Adipose tissue (tissue), 3 donors: Measurements from ENCODE around the gene SYTL2. TPM values are rescaled to one million over a fixed set of nuclear protein-coding genes. Genes with fewer than 3 reads are reported as not detected.
"Not testable (repeated sequence)": the region's sequence is repeated elsewhere in the genome, so short reads cannot be mapped to it uniquely, and the experiment has no call there.

ENCODE experiments used
- H3K27ac ChIP-seq: one replicate; pipeline ENCODE4 v1.5.1; 2013; ENCODE audit warnings: low read depth, low read length
- WGBS, 3 donors: extraction: QIAGEN DNeasy Blood & Tissue Kit; methylation state at CpG; one replicate each; pipeline ENCODE4 v1.1.7; 2013; 5-methylcytosine and 5-hydroxymethylcytosine counted together
- polyA plus RNA-seq, 3 donors: library from polyadenylated mRNA; stranded (reverse); fragments of 200-250 nt; gene quantifications; one replicate each; pipeline ENCODE4 v1.2.3, GENCODE V29; 2013
- donor health status: healthy with polysubstance abuse.
- donor health status: Bipolar disorder and iron deficiency.
- donor health status: healthy.

The SYTL2 gene
- polyA plus RNA-seq, 3 donors = 1.2 to 11.0 (median 10.1) TPM

- WGBS, 3 donors = 66 to 81% (median 73%) methylated on average over 4 of the region's 4 CpGs
These were observed 131.4 kb downstream of the SYTL2 start for GRCh38 chr11:85679576-85679975.

GRCh38 chr11:85673393-85673792 lies 137.5 kb downstream of the SYTL2 start:
- WGBS, 3 donors = 86 to 91% (median 90%) methylated on average over 3 of the region's 3 CpGs
- no peak overlapping the region for H3K27ac ChIP-seq

More at GRCh38 chr11:85679576-85679975, 131.4 kb downstream of the SYTL2 start:
- no peak overlapping the region for H3K27ac ChIP-seq

GRCh38 chr11:85672105-85672902 lies 138.6 kb downstream of the SYTL2 start:
- 88 to 91% (median 89%) methylated on average over 8 of the region's 8 CpGs for WGBS, 3 donors
- no peak overlapping the region for H3K27ac ChIP-seq

- not testable (repeated sequence) for H3K27ac ChIP-seq
These were observed 139.8 kb downstream of the SYTL2 start for GRCh38 chr11:85670949-85671663.

- 83 to 93% (median 90%) methylated on average over 1 of the region's 1 CpG for WGBS, 3 donors
- no peak overlapping the region for H3K27ac ChIP-seq
These were observed 142.8 kb downstream of the SYTL2 start for GRCh38 chr11:85668157-85668556.

GRCh38 chr11:85666687-85667086 lies 144.3 kb downstream of the SYTL2 start:
- 53 to 94% (median 84%) methylated on average over 3 of the region's 3 CpGs for WGBS, 3 donors

GRCh38 chr11:85665733-85666132 lies 145.2 kb downstream of the SYTL2 start:
- no peak overlapping the region for H3K27ac ChIP-seq
- 66 to 67% (median 67%) methylated on average over 5 of the region's 5 CpGs for WGBS, 3 donors

More at GRCh38 chr11:85666687-85667086, 144.3 kb downstream of the SYTL2 start:
- no peak overlapping the region for H3K27ac ChIP-seq

- 0 to 1% (median 1%) methylated on average over 61 to 67 of the region's 67 CpGs for WGBS, 3 donors
- peak within 1 kb of the TSS; percentile 90 for H3K27ac ChIP-seq
These were observed 146.1 kb downstream of the SYTL2 start, which contains the start of gene CREBZF for GRCh38 chr11:85664615-85665481. CREBZF (minus strand) TSS chr11:85665129; CDS start chr11:85664875, 254 bp downstream.

GRCh38 chr11:85663753-85664614 lies 147.0 kb downstream of the SYTL2 start:
- H3K27ac ChIP-seq = peak overlapping the region; percentile 90
- WGBS, 3 donors = 0% methylated on average over 68 to 73 of the region's 73 CpGs

GRCh38 chr11:85663080-85663752 lies 147.7 kb downstream of the SYTL2 start:
- 1 to 5% (median 3%) methylated on average over 10 of the region's 10 CpGs for WGBS, 3 donors
- no peak overlapping the region for H3K27ac ChIP-seq

GRCh38 chr11:85661972-85662664 lies 148.8 kb downstream of the SYTL2 start:
- no peak overlapping the region for H3K27ac ChIP-seq
- 7 to 15% (median 9%) methylated on average over 4 of the region's 4 CpGs for WGBS, 3 donors

- WGBS, 3 donors = 24 to 59% (median 54%) methylated on average over 1 of the region's 1 CpG
- H3K27ac ChIP-seq = no peak overlapping the region
These were observed 152.8 kb downstream of the SYTL2 start for GRCh38 chr11:85658180-85658579.

- H3K27ac ChIP-seq = no peak overlapping the region
- 82 to 90% (median 89%) methylated on average over 1 of the region's 1 CpG for whole genome bisulfite sequencing, 3 donors
These were observed 154.2 kb downstream of the SYTL2 start for GRCh38 chr11:85656777-85657176.

GRCh38 chr11:85654343-85654742 lies 156.6 kb downstream of the SYTL2 start:
- not testable (repeated sequence) for H3K27ac ChIP-seq
- WGBS, 3 donors = 86 to 97% (median 88%) methylated on average over 3 to 4 of the region's 4 CpGs

- WGBS, 3 donors = 47 to 56% (median 54%) methylated on average over 3 of the region's 3 CpGs
These were observed 158.0 kb downstream of the SYTL2 start for GRCh38 chr11:85652786-85653447.

GRCh38 chr11:85651118-85651517 lies 159.8 kb downstream of the SYTL2 start:
- 70 to 88% (median 76%) methylated on average over 1 of the region's 1 CpG for WGBS, 3 donors
- no peak overlapping the region for H3K27ac ChIP-seq

More at GRCh38 chr11:85652786-85653447, 158.0 kb downstream of the SYTL2 start:
- H3K27ac ChIP-seq = no peak overlapping the region
